HG03064 (cell line): ENCODE results near the gene SLC37A1.

Experiments
- ATAC-seq: cut with Tn5 transposase; IDR thresholded peaks from one replicate; pipeline ENCODE4 v1.9.1; 2021; ENCODE audit warnings: low read depth; ENCODE audit not compliant: unreplicated experiment

Gene SLC37A1

DNA sequence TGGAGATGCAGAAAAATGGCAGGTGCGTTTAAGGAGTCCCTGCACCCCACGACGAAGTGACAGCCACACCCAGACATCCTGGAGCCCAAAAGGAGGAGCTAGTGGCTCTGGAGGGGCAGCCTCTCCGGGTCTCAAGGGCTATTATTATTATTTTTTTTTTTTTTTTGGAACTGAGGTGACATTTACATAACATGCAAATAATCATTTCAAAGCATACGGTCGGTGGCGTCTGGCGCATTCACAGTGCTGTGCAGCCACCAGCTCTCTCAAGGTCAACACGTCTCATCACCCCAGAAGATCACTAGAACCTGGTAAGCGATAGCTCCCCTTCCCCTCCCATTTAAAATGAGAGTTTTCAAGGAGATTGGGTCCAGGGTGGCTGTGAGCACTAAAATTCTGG is 72.2 kb downstream of the SLC37A1 start:
- no peak for ATAC-seq

DNA sequence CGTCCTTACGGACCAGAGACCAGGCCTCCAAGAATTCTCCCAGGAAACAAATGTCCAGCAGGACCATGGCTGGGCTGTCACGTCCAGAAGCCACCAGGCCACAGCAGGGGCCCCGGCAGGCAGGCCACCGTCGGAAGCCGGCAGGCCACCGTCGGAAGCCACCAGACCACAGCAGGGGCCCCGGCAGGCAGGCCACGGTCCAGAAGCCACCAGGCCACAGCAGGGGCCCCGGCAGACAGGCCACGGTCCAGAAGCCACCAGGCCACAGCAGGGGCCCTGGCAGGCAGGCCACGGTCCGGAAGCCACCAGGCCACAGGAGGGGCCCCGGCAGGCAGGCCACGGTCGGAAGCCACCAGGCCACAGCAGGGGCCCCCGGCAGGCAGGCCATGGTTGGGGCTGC is 72.8 kb downstream of the SLC37A1 start:
- ATAC-seq, result no peak

DNA sequence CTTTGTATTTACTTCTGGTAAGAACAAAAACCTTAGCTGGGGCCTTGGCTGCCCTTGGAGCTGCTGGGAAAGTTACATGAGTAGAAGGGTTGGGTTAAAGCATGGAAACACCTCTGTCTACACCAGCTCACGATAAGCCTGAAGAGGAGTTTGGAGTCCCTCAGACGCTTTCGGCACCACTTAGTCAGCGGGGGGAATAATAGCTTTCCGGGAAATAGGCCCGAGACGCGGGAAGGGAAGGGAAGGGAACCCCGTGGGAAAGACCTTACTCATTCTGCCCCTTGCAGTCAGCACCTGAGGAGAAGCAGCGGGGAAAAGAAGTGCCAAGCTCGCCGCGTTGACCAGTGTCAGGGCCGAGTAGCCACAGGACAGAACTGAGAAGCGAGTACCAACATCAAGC is 73.4 kb downstream of the SLC37A1 start:
- ATAC-seq, result no peak

DNA sequence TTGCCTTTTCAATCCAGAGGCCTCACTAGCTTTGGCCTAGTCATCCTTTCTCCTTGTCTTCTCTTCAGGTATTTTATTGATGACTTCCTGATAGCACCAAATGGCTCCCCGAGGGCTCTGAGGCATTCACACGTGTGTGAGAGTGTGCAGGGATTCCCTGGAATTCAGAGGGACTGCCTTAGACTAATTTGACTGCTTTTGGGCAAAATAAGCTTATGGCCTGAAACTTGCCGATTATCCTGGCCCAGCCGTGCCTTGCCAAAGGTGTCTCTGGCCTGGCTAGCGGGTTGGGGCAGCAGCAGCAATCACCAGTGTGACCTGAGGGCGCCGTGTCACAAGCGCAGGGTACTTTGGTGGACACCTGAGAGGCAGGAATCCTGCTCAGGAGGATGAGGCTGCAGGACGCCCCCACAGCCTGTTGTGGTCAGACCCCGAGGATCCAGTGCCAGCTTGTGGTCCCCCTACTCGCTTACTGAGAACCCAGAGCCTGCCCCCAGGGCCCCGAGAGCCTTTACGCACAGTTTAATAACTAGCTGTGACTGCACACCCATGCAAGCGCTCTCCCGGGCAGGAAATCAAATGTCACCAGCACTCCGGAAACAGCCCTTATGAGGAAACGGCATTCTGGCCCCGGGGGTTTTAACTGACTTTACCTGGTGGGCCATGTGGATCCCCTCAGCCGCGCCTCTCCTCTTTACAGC is 76.9 kb downstream of the SLC37A1 start:
- no peak for ATAC-seq

DNA sequence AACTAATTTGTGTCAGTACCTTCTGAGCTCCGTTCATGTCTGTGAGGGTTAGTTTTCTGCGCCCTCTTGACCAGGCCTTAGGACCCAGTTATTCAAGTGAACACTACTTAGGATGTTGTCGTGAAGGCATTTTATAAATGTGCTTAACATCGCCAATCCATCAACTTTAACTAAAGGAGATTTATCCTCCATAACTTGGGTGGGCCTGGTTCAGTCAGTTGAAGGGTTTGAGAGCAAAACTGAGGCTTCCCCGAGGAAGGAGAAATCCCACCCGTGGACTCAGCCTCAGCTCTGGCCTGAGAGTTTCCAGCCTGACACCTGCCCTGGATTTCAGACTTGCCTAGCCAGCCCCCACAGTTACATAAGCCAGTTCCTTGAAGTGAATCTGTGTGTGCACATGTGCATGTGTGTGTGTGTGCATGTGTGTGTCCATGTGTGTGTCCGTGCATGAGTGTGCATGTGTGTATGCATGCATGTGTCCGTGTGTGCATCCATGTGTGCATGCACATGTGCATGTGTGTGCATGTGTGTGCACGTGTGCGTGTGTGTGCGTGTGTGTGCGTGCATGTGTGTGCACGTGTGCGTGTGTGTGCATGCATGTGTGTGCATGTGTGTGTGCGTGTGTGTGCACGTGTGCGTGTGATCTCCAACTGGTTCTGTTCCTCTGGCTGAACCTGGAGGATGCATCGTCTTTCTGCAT is 77.7 kb downstream of the SLC37A1 start:
- ATAC-seq, result no peak

DNA sequence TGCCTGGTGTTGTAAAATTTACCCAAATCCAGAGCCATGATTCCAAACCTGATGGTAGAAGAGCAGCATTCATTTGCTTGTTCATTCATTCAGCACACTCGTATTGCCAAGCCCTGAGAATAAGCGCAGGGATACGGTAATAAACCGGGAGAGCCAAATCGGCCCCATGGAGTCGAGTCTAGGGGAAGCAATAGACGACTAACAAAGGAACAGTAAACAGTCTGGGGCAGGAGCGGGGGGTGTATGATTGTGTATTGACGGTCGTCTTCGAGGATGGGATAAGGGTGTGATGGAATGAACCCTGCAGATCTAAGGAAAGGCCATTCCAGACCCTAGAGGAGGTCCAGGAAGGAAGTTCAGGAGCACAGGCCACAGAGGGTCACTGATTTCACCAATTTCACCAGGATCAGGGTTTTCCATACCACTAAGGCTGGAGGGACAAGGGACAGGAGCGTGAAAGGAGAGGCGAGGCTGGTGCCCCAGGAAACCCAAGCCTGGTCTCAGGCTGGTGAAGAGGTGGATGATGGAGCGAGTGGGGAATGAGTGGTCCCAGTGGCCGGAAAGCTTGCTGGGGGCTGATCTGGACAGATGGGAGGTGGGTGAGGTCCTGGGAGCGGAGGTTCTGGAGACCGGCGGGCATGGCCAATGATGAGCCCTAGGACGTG is 78.6 kb downstream of the SLC37A1 start:
- ATAC-seq, result no peak

DNA sequence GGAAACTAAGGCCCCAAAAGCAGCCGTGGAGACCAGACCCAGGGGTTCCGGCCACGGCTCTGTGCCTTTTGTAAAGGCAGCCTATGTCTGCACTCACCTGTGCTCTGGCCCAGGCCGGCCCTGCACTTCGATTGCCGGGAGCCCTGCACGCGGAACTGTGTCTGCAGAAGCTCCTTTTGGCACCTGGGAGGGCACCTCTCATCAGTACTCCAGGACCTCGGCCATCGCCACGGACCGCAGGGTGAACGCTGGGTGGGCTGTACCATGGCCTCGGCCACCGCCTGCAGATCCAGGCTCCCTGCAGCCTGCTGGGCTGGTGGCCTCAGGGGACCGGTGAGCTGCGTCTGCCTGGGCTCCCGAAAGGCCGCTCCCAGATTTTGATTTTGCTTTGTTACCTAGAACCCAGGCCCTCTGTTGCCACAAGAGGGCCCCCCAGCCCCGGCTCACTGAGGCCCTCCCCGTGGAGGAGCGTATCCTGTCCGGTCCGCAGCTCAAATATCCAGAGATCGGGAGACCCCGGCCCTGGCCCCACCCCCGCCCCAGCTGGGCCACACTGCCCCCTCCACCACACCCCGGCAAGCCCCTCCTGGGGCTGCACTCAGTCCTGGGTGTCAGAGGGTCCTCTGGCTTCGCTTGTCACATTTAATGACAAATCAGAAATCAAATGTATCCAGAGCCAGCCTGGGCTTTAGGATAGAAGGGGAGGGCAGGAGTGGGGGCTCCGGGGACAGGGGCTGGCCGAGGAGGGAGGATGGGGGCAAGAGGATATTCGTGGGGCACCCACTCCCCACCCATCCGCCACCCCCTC is 79.6 kb downstream of the SLC37A1 start:
- ATAC-seq, result no peak

DNA sequence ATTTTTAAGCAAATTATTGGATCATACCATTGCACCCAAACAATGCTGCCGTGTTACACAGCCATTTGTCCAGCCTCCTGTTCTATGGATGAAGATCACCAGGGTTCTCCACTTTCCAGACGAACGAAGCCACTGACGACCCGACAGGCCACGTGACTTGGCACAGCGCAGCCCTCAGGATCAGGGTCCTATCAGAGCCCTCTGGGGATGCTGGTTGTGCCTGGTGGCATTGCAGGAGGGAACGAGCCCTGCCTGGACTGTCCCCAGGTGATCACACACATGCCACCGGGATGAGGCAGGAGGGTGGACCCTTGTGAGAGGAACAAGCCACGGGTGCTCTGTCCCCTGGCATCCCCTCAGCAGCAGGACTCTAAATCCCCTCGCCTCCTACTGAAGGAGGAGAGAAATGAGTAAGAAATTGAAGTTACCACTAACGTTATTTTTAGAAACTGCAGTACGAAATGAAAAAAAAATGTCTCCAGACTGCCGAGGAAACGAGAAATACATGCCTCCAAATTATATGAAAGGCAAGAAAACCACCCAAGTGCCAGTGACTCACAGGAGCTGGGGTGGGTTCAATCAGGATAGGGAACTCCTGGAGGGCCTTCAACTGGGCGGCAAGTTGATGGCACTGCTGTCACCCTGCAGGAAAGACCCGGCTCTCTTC is 81.1 kb downstream of the SLC37A1 start:
- no peak for ATAC-seq

DNA sequence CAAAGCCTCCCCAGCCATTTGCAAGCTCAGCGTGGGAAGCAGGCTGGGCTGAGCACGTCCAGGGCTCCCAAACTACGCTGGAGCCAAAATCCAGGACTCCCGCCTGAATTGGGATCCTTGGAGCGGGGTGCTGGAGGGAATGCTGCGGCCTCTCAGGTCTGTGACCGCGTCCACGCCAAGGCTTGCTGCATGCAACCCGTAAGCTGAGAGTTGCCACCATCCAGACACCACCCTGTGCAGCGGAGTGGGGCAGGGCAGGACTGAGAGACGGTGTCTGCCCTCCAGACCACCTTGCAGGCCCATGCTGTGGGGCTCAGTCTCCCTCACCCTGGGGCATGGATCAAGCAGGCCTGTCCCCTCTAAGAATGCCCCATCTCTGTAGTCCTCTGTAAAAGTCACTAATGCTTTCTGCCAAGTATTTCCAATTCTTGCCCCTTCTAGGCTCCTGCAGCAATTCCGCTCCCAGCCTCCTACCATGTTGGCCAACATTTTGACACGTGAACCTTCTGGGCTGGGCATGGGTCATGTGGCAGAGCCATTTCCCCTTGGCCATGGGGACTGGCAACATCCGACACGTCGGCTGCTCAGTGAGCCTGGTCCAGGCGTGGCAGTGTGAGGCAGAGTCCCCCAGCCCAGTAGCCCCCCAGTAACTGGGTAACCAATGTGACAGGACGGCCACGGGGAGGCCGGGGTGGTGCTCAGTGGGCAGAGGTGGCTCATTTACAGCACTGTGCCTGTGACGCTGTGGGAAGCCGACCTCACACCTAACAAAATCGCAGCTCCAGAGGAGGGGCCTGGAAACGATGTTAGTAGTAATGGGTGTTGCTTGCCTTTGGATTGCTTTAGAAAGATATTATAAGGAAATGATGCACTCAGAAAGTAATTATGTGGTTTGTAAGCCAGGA is 81.9 kb downstream of the SLC37A1 start:
- ATAC-seq, result no peak

DNA sequence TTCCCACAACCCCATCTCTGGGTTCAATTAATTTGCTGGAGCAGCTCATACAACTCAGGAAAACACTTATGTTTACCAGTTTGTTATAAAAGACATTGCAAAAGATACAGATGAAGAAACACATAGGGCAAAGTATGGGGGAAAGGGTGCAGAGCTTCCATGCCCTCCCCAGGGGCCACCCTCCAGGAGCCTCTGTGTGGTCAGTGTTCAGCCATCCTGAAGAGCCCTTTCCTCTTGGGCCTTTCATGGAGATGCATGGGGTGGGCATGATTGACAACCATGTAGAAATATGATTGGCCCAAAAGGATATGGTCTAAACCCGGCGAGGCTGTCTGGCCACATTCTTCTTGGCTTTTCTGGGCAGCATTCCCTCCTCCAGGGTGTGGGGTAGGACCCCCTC is 83.0 kb downstream of the SLC37A1 start:
- no peak for ATAC-seq

DNA sequence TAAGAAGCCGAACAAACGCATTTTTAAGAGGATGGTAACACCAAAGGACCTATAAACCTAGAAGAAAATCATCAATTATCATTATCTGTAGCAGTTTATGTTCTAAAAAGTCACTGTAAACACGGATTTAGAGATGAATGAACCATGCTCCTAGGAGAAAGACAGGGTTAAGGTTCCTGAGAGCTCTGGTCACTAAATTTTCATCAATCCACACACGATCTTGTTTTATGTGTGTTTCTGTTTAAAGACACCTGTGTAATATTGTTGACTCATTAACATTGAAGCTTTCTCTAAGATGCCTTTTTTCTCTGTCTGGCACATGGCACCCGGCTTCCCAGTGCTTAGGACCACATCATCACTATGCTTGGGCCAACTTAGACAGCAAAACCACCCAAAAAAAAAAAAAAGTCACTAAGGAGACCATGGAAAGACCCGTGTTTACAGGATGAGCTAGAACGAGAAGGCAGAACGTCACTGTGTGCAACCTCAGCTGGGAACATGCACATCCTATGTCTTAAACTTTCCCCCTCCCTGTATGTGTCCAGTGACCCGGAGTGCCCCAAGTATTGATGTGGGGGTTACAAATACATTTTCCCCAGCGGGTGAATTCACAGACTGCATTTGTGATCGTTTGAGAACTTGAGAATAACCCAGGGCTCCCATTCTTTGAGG is 84.0 kb downstream of the SLC37A1 start:
- no peak for ATAC-seq

DNA sequence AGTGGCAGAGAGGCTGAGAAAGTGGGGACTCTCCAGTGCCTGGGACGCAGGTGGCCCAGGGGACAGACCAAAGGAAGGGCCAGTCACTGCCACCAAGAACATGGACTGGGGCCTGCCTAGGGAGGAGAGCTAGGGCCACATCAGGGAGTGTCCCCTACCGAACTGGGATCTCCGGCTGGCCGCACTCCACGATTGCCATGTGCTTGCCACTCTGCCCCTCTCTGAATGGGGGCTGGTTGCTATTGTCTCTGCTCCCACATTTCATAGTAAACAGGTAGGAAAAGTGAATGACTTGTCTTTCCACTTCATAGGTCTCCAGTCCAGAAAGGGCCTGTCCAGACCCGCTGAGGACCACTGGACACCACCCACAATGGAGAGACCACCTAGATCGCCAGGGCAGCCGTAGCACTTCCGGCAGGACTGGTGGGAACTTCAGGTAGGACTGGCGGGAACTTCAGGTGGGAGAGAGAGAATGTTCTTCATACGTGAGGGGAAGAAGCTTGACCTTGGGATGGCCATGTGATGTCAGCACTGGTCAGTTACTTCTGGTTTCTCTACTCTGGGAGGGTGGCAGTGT is 84.6 kb downstream of the SLC37A1 start:
- no peak for ATAC-seq

DNA sequence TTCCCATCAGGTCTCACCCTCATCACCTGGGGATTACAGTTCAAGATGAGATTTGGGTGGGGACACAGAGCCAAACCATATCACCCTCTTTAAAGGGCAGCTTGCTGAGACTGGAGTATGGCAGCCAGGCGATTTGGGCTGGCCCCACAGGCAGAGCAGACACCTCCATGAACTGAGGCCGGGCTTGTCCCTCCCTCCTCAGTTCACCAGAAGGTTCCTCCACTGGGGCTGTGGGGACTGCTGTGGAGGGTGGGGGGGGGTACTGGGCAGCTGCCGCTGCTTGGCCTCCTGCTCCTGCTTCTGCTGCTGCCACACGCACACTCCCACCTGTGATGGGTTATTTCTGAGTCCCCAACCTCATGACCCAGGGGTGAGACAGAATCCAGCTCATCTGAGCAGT is 85.8 kb downstream of the SLC37A1 start:
- ATAC-seq, result no peak

DNA sequence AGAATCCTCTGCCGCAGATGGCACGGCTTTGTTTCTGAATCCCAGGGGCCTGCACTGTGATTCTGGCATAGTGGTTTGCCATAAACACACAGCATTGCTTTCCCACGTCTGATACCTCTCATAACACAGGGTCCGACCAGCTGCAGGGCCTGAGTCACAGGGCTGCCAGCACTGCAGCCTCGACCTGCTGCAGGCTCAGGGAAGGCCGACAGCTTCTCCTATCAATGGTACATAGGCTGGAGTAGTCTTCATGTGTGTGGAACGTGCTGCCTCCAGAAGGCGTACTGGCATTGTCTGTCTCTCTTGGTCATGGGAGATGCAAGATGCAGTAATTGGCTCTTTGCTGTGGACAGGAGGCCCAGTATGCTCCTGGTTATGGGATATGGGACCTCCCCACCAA is 86.3 kb downstream of the SLC37A1 start:
- ATAC-seq, result no peak

DNA sequence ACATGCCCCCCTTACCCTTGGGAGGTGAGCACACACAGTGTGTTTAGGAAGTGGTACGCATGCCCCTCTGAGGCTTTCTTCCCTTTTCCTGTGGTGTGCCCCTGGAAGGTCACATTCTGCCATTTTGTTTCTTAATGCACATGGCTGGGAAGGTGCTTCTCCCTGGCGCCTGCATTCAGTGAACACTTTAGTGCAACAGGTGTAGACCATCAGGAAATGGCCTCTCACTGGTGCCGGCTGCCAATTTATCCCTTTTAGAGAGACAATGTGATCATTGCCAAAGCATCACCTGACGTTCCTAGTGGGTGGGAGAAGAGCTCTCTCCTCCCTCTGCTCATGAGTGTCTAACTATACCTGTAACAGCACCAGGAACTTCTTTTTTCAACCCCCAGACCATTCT is 88.0 kb downstream of the SLC37A1 start:
- ATAC-seq, result no peak

DNA sequence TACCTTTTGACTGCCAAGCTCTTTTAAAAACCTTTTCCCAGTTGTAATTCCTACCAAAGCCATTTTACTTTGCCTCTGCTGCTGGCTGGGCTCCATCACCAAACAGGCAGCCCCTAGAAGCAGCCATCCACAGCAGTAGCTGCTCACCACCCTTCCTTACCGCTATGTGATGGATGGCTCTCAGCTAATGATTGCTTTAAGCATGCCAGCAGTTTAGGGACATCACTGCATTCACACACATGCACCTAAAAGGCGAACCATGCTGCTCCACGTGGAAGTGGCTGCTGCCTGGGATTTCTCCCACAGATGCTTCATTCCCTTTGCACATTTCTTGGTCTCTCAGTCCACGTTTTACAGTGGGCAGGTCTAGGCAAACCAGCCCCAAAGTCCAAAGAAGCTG is 93.5 kb downstream of the SLC37A1 start:
- ATAC-seq, result no peak

DNA sequence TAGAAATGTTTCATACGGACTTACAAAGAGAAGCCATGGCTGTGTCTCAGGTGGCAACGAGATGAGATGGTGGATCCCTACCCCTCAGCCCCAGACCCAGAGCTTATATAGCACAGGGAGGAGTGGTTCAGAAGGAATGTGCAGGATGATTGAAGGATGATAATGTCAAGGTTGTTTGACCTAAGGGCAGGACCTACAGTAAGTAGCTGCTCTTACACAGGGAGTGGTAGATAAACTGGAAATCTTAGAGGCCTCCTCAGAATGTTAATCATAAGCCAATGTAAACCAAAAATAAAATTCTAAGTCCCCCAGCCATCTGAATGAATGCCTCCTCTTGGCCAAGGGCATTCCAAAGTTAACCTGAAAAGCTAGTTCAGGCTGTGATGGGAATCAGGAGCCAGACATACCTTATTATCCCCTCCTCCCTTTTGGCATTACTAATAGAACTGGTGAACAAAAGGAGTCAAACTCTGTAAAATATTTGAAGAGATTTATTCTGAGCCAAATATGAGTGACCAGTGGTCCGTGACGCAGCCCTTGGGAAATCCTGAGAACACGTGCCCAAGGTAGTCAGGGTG is 94.0 kb downstream of the SLC37A1 start:
- ATAC-seq, result no peak

DNA sequence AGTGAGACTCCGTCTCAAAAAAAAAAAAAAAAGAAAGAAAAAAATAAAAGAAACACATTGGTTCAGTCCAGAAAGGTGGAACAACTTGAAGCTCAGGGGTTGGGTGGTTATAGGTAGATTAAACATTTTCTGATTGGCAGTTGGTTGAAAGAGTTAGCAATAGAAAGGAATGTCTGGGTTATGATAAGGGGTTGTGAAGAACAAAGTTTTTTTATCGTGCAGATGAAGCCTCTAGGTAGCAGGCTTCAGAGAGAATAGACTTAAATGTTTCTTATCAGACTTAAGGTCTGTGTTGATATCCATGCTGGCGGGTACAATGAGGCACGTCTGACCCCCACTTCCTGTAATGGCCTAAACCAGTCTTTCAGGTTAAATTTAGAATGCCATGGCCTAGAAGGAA is 94.8 kb downstream of the SLC37A1 start:
- no peak for ATAC-seq
